ENCODE measurements around the gene BUB1B. TPM values are rescaled to one million over a fixed set of nuclear protein-coding genes. Genes with fewer than 3 reads are reported as not detected.

Gene BUB1B
- total RNA-seq, 1 experiment from 2014 or later: 83.2 TPM

- H2BK5ac ChIP-seq (ENCODE audit: insufficient read length, low read length): no peak overlapping the region
- H3K4me1 ChIP-seq (ENCODE audit: insufficient read depth, low read length): peaks cover 4% of the 10 kb centered on the region; the same call in 1 of the 2 replicates
- H3K9ac ChIP-seq (ENCODE audit: extremely low read depth, insufficient read length, low read length): no peak overlapping the region
- no peak overlapping the region for H3T11ph ChIP-seq (ENCODE audit: low read length)
- H2BK20ac ChIP-seq (ENCODE audit: low read depth, low read length, poor library complexity, severe bottlenecking): no peak overlapping the region
- H3K23me2 ChIP-seq (ENCODE audit: insufficient read length, low read depth, low read length, poor library complexity, severe bottlenecking): peaks cover 9% of the 10 kb centered on the region
- peaks cover 26% of the 10 kb centered on the region for H3K27me3 Mint-ChIP-seq (ENCODE audit: low read depth)
- no CpG with 5 or more reads among the region's 17 CpGs for WGBS (ENCODE audit: extremely low coverage, insufficient read length, low lambda C conversion rate)
- H3K4me2 ChIP-seq (ENCODE audit: insufficient read depth, insufficient read length, low read length): no peak overlapping the region
- H3K18ac ChIP-seq (ENCODE audit: insufficient read length, low read depth, low read length): no peak overlapping the region
- no peak overlapping the region for H3K23ac ChIP-seq (ENCODE audit: insufficient read length, low read depth, low read length)
- no peak overlapping the region for H2BK120ac ChIP-seq (ENCODE audit: low read depth, low read length, poor library complexity, severe bottlenecking)
- no peak for DNase-seq
- H2AK5ac ChIP-seq (ENCODE audit: insufficient read length, low read length): no peak overlapping the region
- peaks cover 12% of the 10 kb centered on the region; the same call in 1 of the 2 replicates for H3K27me3 ChIP-seq (ENCODE audit: insufficient read depth, low read length)
- peaks cover 24 to 25% of the 10 kb centered on the region in 2 experiments for H3K4me1 Mint-ChIP-seq
- no peaks in the 10 kb centered on the region for H4K20me1 ChIP-seq (ENCODE audit: control insufficient read depth, insufficient read depth, insufficient read length)
- no peaks in the 10 kb centered on the region; a peak in 1 of 5 replicates for H3K9me3 Mint-ChIP-seq
- no peak overlapping the region for H2BK12ac ChIP-seq (ENCODE audit: insufficient read length, low read depth, low read length)
- H3K4ac ChIP-seq (ENCODE audit: low read depth, low read length): no peak overlapping the region
- no peak overlapping the region for H3K27ac ChIP-seq (ENCODE audit: insufficient read length, low read depth, low read length)
- TF ChIP-seq CTCF (conservative IDR thresholded peaks at IDR 0.05): no peak
- H3K27ac Mint-ChIP-seq: peak overlapping the region in 1 of 3 experiments; percentile 18; a peak in 1 of 7 replicates
- no peaks in the 10 kb centered on the region for H3K79me2 ChIP-seq (ENCODE audit: insufficient read depth, low read length)
- no peak overlapping the region for H3K4me3 Mint-ChIP-seq
- no peak overlapping the region for H4K5ac ChIP-seq (ENCODE audit: insufficient read length, low read depth, low read length)
- H3K56ac ChIP-seq (ENCODE audit: insufficient read length, low read depth, low read length): no peak overlapping the region
- H3K9me3 ChIP-seq (ENCODE audit: control insufficient read depth, low read depth, low read length): no peaks in the 10 kb centered on the region
- H2AFZ ChIP-seq (ENCODE audit: low read length): no peak overlapping the region
- no peak overlapping the region for H2BK15ac ChIP-seq (ENCODE audit: low read depth, low read length)
- no peak overlapping the region for H4K91ac ChIP-seq (ENCODE audit: insufficient read length, low read depth, low read length)
- no peak overlapping the region for H4K8ac ChIP-seq (replicated peaks; ENCODE audit: insufficient read length, low read depth, low read length)
- no peak overlapping the region for H3K14ac ChIP-seq (ENCODE audit: insufficient read depth, low read length)
- no peaks in the 10 kb centered on the region for H3K79me1 ChIP-seq (ENCODE audit: insufficient read depth, low read depth, low read length, poor library complexity, severe bottlenecking)
- peaks cover 0 to 3% (median 2%) of the 10 kb centered on the region in 3 experiments; a peak in 2 of 7 replicates for H3K36me3 Mint-ChIP-seq (ENCODE audit: insufficient read depth in 1 of 3, low read depth in 3 of 3)
Measured at GRCh38 chr15:40256638-40257235, 95.9 kb downstream of the BUB1B start.

Data from H9 (cell line).